Cardiac septum (tissue), 1 donor: ENCODE results near the gene TIAL1. TPM values are rescaled to one million over a fixed set of nuclear protein-coding genes. Genes with fewer than 3 reads are reported as not detected.

Experiments used
- total RNA-seq: library from RNA; stranded (reverse); fragmentation: NEBNext Ultra II Directional; extraction: Animal tissue kit (Norgen Biotek cat#: 25700); gene quantifications from one replicate; pipeline ENCODE4 v1.2.1, GENCODE V29; 2021
- donor health status: DM: no; HTN: no; CAD: no.

Gene TIAL1
- total RNA-seq, 1 donor from 2014 or later: 75.0 TPM

Other genes with a start within 250 kb of the TIAL1 start
- 3.2 TPM for gene RGS10, start 54.2 kb downstream of the TIAL1 start, total RNA-seq
- 172 TPM for gene BAG3, start 54.4 kb upstream of the TIAL1 start, total RNA-seq
- gene INPP5F, start 129.1 kb upstream of the TIAL1 start, total RNA-seq: 20.2 TPM